ENCODE measurements around the gene ZBED5.

DNA sequence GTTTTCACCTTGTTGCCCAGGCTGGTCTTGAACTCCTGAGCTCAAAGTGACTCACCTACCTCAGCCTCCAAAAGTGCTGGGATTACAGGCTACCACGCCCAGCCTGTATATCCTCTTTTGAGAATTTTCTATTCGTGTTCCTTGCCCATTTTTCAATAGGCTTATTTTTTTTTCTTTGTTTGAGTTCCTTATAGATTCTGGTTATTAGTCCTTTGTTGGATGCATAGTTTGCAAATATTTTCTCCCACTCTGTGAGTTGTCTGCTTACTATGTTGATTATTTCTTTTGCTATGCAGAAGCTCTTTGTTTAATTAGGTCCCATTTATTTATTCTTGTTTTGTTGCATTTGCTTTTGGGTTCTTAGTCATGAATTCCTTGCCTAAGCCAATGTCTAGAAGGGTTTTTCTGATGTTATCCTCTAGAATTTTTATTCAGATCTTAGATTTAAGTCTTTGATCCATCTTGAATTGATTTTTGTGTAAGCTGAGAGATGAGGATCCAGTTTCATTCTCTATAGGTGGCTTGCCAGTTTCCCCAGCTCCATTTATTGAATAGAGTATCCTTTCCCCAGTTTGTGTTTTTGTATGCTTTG is 17.7 kb upstream of the ZBED5 start:
- TF ChIP-seq POLR2A (IDR thresholded peaks at IDR 0.05): no peak
- TF ChIP-seq POLR2AphosphoS5 (IDR thresholded peaks at IDR 0.05): no peak
- TF ChIP-seq, protein P1, sequence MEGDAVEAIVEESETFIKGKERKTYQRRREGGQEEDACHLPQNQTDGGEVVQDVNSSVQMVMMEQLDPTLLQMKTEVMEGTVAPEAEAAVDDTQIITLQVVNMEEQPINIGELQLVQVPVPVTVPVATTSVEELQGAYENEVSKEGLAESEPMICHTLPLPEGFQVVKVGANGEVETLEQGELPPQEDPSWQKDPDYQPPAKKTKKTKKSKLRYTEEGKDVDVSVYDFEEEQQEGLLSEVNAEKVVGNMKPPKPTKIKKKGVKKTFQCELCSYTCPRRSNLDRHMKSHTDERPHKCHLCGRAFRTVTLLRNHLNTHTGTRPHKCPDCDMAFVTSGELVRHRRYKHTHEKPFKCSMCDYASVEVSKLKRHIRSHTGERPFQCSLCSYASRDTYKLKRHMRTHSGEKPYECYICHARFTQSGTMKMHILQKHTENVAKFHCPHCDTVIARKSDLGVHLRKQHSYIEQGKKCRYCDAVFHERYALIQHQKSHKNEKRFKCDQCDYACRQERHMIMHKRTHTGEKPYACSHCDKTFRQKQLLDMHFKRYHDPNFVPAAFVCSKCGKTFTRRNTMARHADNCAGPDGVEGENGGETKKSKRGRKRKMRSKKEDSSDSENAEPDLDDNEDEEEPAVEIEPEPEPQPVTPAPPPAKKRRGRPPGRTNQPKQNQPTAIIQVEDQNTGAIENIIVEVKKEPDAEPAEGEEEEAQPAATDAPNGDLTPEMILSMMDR (IDR thresholded peaks at IDR 0.05): no peak

Measured in stomach (tissue), 4 donors.